AG09309 (cell line): Measurements from ENCODE around the gene LIPT2.

Source experiments
- DNase-seq: peaks from one replicate; pipeline ENCODE4 v3.0.0-alpha.2; 2010; ENCODE audit warnings: low read depth
- H3K4me3 ChIP-seq: 2 replicates; pipeline ENCODE4 v1.5.1; 2011; ENCODE audit warnings: mild to moderate bottlenecking, low read depth, low read length, moderate library complexity; ENCODE audit not compliant: control insufficient read depth
- TF ChIP-seq, protein P1 (sequence below): IDR thresholded peaks from 2 replicates; pipeline ENCODE4 v1.5.1; 2011; ENCODE audit warnings: mild to moderate bottlenecking, low read depth, low read length, inconsistent platforms; ENCODE audit not compliant: insufficient read depth, control insufficient read depth; ENCODE audit errors: missing control alignments

The LIPT2 gene

DNA sequence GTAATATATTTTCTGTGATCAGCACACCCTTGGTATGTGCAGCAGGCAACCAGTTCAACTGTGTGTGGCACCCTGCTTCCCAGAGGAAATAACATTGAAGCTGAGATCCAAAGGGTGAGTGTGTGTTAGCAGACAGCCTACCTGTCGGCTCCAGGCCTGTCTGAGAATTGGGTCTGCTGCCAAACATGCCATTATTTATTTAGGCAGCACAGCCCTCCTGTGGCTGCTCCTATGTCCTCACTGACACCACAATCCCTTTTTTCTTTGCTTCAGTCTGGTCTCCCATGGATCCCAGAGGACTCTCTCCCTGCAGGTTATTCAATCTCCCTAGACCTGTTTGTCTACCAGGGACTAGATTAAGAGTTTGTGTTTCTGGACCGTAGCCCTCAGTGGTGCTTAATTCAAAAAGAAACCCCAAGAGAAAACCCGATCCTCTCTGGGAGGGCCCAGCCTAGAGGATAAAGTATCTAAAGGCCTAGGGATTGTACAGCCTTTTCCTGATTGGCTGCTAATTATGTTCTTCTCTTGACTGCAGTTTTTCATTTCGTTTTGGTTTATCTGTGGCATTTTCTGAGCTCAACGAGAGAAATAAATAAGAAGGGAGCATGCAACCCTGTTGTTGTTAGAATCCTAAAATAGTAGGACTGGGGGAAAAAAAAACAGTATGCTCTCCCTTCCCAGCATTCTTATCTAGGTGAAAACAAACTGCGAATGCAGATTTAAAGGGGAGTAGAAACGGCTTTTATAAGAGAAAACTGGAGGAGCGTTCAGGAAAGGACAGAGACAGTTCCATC, 50.3 kb downstream of the LIPT2 start:
- no peak for DNase-seq
- no peak overlapping the region for H3K4me3 ChIP-seq
- TF ChIP-seq, protein P1, sequence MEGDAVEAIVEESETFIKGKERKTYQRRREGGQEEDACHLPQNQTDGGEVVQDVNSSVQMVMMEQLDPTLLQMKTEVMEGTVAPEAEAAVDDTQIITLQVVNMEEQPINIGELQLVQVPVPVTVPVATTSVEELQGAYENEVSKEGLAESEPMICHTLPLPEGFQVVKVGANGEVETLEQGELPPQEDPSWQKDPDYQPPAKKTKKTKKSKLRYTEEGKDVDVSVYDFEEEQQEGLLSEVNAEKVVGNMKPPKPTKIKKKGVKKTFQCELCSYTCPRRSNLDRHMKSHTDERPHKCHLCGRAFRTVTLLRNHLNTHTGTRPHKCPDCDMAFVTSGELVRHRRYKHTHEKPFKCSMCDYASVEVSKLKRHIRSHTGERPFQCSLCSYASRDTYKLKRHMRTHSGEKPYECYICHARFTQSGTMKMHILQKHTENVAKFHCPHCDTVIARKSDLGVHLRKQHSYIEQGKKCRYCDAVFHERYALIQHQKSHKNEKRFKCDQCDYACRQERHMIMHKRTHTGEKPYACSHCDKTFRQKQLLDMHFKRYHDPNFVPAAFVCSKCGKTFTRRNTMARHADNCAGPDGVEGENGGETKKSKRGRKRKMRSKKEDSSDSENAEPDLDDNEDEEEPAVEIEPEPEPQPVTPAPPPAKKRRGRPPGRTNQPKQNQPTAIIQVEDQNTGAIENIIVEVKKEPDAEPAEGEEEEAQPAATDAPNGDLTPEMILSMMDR = peak; percentile 20

DNA sequence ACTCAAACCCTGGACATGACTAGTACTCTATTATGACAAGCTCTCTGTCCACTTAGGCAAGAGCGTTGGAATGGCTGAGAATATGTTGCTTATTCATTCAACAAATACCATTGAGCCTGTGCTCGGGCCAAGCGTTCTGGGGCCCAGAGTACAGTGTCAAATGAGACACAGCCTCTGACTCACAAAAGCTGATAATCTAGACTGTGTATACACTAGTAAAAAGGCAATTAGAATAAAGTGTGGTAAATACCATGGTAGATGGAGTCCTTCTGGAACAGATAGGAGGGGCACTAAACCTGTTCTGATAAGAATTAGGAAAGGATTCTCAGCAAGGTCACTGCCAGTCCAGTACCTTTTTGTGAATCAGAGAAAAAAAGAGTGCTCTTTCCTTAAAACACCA, 50.9 kb downstream of the LIPT2 start:
- DNase-seq = no peak
- no peak overlapping the region for H3K4me3 ChIP-seq
- TF ChIP-seq, protein P1 = no peak
